GM19238 (cell line): ENCODE measurements around the gene MARK3.

ENCODE experiments used
- DNase-seq: peaks from one replicate; pipeline ENCODE4 v3.0.0; 2011; ENCODE audit warnings: low spot score; ENCODE audit not compliant: insufficient read length

The MARK3 gene

GRCh38 chr14:103366741-103367140, 18.5 kb upstream of the MARK3 start:
- DNase-seq: no peak

- DNase-seq: no peak
Observed at GRCh38 chr14:103367995-103368394, 17.2 kb upstream of the MARK3 start.

GRCh38 chr14:103370087-103370486, 15.1 kb upstream of the MARK3 start:
- DNase-seq: no peak

GRCh38 chr14:103372017-103372416, 13.2 kb upstream of the MARK3 start:
- DNase-seq: no peak

- DNase-seq: no peak
Observed at GRCh38 chr14:103372552-103373304, 12.5 kb upstream of the MARK3 start.

- DNase-seq: no peak
Observed at GRCh38 chr14:103374121-103374520, 11.1 kb upstream of the MARK3 start.

- DNase-seq: no peak
Observed at GRCh38 chr14:103377522-103378037, 7.6 kb upstream of the MARK3 start.

- DNase-seq: no peak
Observed at GRCh38 chr14:103378038-103378854, 7.0 kb upstream of the MARK3 start.

GRCh38 chr14:103380719-103381377, 4.4 kb upstream of the MARK3 start:
- DNase-seq: no peak

GRCh38 chr14:103382376-103382775, 2.8 kb upstream of the MARK3 start:
- DNase-seq: no peak

GRCh38 chr14:103384450-103385151, 614 bp upstream of the MARK3 start:
- DNase-seq: no peak

GRCh38 chr14:103385929-103386712, 906 bp downstream of the MARK3 start:
- DNase-seq: no peak

GRCh38 chr14:103386713-103387329, 1.6 kb downstream of the MARK3 start:
- DNase-seq: no peak

- no peak for DNase-seq
Observed at GRCh38 chr14:103388664-103389063, 3.4 kb downstream of the MARK3 start.

- no peak for DNase-seq
Observed at GRCh38 chr14:103390605-103391004, 5.4 kb downstream of the MARK3 start.

GRCh38 chr14:103391048-103391447, 5.8 kb downstream of the MARK3 start:
- DNase-seq: no peak

- no peak for DNase-seq
Observed at GRCh38 chr14:103392106-103392505, 6.9 kb downstream of the MARK3 start.

- DNase-seq: no peak
Observed at GRCh38 chr14:103392572-103392971, 7.4 kb downstream of the MARK3 start.

- no peak for DNase-seq
Observed at GRCh38 chr14:103393070-103393469, 7.9 kb downstream of the MARK3 start.
